ENCODE data around the gene NRP1. TPM values are rescaled to one million over a fixed set of nuclear protein-coding genes. Genes with fewer than 3 reads are reported as not detected.
"Not testable (repeated sequence)": the region's sequence is repeated elsewhere in the genome, so short reads cannot be mapped to it uniquely, and the experiment has no call there.

The NRP1 gene
- 91.9 TPM for total RNA-seq

DNA sequence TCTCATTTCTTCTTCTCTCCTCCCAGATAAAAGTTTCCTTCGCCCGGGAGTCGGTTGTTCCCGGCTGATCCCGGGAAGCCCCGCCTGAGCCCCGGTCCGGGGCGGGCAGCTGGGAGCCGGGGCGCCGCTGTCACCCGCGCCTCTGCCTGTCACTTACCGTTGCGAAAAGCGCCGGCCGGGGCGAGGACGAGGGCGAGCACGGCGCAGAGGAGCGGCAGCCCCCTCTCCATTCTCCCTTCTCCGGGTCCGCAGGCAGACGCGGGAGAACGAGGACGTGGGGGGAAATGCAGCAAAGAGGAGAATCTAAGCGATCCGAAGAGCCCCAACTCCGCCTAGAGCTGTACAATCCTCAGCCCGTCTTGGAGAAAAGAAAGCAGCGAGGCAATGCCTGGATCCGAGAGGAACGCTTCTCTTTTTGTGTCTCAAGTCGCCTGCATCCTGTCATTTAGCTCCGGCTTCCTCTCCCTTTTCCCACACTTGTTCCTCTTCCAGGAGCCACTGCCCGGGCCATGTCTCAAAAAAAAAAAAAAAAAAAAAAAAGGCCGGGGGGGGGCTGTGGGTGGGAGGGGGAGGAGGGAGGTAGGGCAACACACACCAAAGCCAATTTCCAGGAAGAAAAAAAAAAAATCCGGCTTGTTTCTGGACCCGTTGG, at the start of gene NRP1:
Gene NRP1, minus strand, starts transcription at position 515 of the 652 bp plus-strand sequence. Its CDS starts 285 bp downstream, at position 230.
- no peak for DNase-seq

DNA sequence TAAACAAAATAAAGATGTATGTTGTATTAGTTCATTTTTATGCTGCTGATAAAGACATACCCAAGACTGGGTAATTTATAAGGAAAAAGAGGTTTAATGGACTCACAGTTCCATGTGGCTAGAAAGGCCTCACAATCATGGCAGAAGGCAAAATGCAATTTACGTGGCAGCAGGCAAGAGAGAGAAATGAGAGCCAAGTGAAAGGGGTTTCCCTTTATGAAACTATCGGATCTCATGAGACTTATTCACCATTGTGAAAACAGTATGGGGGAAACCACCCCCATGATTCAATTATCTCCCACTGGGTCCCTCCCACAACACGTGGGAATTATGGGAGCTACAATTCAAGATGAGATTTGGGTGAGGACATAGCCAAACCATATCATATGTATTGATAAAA, 49.7 kb upstream of the NRP1 start:
- not testable (repeated sequence) for DNase-seq

DNA sequence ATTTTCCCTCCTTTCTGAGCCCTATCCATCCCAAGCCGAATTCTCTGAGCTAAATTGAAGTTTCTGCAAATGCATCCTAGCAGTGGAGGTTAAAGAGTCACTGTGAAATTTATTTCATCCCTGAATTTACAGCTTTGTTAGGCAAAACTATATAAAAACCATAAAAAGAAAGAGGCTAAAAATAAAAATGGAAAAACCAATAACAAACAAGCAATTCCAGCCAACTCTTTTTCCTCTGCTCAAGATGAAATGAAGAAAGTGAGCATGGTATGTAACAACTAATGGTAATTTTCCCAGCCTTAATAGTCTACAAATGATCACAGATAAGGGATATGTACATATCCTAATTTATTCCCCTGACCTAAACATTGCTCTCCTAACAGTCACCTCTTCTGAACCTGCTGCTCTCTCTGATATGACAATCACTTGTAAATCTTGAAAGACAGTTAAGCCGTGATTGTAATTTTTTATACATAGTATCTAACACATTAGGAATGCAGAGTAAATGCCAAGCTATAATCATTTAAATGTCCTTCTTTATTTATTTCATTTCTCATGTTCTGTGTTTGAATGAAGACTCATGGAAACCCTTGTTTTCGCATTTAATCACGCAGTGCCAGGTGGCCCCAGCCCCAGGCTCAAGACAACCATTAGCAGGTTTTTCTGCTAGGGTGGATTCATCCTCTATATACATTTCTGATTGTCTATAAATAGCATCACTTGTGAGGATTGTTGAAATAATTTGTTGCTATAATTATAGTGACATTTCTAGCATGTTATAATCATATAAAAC, 48.6 kb upstream of the NRP1 start:
- no peak for DNase-seq

DNA sequence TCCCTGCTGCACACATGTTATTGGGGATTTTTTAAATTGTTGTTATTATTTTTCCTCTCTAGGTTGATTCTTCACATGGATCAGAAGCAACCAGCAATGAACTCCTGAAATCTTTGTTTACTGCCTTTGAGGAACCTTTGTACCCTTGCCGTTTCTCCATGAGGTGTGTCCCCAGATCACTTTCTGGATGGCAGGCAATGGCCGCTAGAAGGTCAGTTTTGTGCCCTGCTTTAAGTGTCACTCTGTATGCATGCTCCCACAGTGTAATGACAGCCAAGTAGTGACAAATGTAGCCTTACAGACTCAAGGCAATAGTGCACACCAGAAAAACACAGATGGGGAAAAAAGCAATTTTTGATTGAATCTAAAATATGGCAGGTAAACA, 47.7 kb upstream of the NRP1 start:
- DNase-seq: no peak

DNA sequence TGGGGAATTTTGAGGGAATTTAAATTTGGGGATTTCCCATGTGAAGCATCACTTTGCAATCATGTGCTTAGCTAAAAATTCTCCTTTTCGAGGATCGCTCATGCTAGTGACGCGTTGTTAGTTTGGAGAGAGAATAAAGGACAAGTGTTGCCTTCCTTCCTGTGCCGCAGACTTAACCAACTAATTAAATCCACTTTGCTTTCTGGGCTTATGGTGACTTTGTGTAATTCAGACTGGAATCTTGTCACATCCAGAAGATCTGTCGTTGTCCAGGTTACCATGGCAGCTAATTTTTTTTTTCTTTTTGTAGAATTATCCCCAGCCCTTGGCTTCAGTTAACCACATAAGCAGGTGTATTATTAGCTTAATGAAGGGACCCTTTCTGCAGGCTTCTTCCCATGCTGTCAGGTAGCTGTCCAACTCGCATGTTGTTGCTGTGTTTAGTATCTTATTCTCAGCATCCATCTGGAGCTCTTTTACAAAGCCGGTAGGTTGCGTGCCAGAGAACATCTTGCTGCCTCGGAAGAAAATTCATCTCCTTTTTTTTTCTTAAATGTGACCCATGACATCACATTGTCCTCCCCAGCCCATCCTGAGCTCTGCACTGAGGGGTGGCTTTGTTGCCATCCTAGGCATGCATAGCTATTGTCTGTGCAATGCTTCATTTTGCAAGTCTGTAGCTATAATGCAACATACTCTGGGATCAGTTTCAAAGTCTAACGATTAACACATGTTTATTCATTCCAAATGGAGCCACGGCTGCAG, 47.2 kb upstream of the NRP1 start:
- DNase-seq: no peak

DNA sequence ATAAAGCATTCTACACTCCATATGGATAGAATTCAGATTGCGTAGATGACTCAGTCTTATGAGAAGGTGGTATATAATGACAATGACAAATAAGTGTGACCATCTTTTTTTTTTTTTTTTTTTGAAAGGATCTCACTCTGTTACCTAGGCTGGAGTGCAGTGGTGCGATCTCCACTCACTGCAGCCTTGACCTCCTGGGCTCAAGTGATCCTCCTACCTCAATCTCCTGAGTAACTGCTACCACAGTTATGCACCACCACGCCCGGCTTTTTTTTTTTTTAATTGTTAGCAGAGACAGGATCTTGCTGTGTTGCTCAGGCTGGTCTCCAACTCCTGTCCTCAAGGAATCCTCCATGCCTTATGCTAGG, 43.2 kb upstream of the NRP1 start:
- no peak for DNase-seq

DNA sequence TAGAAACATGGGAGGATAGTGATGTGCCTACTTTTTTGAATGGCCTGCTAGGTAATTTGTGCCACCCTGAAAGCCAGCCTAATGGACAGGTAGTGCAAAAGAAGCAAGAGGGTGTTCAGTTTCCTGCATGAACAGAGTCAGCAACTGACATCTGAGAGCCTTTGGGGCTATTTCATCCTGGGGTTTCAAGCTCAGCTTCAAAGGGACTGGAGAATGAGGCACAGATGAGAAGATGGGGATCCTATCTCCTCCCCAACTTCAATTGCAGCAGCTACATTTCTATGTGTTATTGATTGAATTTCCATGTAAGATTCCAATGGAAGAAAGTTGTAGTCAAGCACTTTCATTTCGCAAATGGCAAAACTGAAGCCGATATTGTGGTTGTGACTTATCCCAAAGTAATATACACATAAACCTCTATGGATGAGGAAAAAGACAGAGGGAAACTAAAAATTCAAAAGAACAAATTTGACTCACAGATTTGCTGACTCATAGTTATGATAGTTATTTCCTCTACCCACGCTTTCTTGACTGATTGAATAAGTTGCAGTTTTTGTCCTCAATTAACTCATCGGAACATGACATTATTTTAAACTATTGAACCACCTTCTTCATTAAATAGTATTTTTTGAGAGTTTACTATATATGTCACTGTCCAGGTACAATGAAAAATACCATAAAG, 42.6 kb upstream of the NRP1 start:
- DNase-seq: no peak

DNA sequence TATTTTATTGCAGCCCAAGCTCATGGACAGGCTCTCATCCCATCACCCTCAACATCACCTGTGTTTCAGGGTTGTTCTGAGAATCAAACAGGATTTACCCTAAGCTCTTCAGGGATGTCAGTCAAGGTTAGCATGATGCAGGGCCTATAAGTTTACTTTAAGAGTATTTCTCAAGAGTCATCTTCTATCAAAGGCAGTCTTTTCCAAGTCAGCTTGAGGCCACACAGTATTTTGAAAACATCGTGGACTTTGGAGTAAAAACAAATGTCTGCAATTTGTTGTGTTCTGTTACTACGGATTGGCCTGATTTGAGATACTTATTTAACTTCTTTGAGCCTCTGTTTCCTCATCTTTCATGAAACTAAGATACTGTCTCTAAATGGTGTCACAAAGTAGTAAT, 42.0 kb upstream of the NRP1 start:
- DNase-seq: no peak

DNA sequence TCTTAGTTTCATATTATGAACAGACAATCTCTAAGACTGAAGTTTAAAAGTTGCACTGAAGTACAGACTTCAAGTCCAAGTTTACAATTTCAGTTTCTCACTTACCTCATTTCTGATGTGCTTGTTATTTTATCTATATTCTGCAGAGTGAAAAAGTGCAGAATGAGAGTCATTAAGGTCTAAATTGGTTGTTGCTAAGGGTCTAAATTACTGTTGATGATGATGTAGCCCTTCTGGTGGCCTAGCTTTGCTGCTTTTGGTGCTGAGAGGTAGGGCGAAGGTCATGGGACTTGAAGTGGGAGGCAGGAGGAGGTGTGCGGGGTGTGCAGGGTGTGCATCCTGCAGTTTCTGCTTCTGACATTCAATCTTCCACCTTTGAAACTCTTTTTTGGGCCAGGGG, 38.8 kb upstream of the NRP1 start:
- no peak for DNase-seq

DNA sequence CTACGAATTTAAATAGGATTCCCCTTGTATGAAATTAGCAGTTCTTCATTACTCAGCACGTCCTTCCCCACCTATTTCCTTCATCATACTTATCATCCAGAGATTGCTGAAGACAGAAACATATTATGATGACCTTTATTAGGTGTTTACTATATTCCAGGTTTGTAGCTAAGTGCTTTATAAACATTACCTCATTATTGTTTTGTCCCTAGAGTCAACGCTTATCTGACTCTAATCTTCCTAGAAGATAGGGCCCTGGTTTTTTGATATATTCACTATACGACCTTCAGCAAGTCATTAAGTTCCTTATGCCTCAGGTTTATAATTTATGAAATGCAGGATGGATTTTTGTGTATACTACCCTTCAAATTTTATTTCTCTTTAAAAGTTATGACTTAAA, 36.8 kb upstream of the NRP1 start:
- DNase-seq: no peak

DNA sequence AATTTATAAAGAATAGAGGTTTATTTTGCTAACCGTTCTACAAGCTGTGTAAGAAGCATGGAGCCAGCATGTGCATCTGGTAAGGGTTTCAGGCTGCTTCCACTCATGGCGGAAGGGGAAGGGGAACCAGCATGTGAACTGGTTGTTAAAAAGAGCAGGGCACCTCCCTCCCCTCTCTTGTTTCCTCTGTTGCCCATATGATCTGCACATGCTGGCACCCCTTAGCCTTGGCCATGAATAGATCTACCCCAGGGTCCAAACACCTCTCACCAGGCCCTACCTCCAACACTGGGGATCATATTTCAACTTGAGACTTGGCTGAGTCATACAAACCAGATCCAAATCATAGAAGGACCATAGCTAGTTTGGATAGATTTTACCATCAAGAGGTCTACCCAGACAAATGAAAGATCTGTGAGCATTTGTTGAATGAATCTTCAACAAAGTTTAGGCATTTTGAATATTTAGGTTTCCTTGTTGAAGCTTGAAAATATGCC, 36.0 kb upstream of the NRP1 start:
- no peak for DNase-seq

DNA sequence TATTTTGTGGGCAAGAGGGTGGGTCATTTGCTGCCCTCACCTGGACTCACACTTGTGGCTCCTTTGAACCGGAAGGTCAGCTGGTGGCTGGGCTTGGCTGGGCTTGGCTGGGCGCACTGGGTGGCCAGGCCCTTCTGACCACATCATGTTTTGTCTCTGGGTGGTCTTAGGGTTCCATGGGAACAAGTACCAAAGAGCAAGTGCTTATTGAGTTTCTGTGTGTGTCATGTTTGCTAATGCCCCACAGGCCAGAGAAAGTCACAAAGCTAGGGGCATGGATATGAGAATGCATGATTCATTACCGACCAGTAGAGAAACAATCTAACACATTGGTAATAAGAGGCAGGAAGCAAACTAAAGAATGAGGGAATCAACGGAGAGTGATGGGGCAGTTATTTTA, 33.6 kb upstream of the NRP1 start:
- DNase-seq: no peak

DNA sequence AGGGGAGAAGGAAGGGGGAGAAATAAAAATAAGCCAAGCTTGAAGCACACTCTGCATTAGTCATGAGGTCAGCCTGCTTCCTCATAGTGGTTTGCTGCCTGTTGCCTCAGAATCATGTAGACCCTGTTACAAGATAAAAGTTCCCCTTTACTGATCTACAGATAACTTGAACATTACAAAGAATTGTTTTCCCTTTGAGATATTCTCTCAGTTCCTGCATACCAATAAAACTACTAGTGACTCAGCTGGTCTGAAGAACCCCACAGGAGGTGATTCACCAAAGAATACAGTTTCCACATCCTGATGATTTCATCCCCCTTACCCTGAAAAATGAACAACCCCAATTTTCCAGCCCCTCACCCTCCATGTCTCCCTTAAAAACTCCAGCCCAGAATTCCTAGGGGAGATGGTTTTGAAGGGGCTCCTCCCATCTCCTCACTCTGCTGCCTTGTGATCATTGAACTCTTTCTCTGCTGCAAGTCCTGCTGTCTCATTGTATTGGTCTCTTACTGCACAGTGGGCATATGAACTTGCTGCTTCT, 31.5 kb upstream of the NRP1 start:
- no peak for DNase-seq

DNA sequence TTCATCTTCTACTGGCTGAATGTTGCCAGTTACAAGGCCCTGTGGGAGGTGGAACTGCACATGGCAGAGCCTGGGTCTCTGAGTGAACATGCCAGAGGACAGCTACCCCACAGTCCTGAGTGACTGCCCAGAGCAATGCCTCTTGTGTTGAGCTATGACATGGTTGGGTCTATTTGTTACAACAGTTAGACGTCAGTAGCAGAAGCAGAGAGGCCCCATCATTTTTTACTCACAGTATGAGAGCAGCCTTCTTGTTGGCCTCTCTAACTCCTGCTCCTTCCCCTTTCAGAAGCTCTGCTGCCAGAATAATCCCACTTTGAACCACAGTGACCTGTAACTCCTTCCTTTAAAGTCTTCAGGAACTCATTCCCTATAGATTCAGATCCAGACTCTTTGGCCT, 30.8 kb upstream of the NRP1 start:
- DNase-seq: no peak

DNA sequence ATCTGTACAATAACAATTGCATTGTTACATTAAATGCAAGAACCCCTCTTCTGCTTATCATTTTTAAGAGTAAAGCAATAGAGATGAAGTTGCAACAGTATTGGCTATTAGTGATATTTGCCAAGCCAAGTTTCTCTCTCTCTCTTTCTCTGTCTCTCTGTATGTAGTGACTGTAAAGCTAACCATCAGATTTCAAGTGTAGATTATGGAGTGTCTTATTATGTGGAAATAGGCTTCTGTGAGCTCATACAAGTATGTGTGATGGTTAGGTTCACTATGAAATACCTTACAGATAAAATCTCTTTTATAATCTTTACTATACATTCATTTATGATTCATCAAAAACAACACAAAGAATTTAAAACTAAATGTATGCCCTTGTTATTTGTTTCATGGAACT, 28.6 kb upstream of the NRP1 start:
- no peak for DNase-seq

DNA sequence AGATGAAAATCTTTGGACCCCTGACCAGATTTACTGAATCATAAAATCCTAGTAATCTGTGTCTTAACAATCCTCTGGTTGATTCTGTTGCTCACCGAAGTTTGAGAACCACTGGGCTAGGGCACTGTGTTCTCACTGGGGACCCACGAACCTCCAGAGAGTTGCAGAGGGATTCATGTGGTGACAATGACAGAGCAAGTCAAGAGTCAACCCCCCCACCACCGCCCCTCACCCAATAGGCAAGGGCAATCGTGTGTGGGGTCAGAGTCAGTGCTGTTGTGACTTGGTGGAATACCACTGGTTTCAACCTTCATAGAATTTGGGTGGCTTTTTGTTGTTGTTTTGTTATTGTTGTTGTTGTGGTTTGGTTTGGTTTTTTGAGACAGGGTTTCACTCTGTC, 23.5 kb upstream of the NRP1 start:
- no peak for DNase-seq

DNA sequence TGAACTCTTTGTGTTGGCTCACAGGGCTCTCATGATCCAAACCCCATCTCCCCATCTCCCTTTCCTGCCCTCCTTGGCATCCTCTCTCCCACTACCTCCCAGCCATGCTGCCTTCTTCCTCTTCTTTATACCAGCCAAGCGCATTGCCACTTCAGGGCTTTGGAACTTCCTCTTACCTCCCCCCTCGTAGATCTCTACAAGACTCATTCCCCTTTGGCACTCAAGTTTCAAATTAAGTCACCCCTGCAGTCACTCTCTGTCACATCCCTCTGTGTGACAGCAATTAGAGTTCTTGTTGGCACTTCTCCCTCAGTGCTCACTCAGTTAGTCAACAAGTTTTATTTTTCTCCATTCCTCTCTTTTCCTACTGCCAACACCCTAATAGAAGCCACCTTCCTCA, 20.8 kb upstream of the NRP1 start:
- DNase-seq: no peak

DNA sequence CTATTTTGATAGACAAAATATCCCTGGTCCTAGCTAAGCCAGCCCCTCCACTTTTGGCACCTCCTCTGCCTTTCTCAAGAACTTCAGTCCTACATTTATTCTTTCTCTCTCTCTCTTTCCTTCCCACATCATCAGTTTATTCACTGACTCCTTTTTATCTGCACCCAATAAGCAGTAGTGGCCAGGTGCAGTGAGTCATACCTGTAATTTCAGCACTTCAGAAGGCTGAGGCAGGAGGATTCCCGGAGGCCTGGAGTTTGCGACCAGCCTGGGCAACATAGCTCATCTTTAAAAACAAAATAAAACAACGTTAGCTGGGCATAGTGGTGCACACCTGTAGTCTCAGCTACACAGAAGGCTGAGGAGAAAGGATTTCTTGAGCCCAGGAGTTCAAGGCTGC, 19.4 kb upstream of the NRP1 start:
- no peak for DNase-seq

DNA sequence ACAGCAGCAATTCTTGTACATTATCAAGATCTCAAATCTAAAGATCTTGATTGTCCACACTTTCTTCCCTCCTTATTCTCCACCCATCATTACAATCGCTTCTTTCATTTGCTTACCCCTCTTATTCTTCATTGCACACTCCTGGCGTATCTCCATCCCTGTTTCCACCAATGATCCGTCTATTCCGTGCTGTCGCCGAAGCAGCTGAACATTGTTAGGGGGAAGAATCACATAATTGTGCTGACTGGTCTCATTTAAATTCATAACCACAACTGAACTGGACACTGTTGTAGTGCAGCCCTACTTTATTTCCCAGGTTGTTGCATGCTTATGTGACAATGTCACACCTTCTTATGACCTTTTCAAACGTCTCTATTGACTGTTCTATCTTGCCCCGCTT, 18.9 kb upstream of the NRP1 start:
- DNase-seq: no peak

DNA sequence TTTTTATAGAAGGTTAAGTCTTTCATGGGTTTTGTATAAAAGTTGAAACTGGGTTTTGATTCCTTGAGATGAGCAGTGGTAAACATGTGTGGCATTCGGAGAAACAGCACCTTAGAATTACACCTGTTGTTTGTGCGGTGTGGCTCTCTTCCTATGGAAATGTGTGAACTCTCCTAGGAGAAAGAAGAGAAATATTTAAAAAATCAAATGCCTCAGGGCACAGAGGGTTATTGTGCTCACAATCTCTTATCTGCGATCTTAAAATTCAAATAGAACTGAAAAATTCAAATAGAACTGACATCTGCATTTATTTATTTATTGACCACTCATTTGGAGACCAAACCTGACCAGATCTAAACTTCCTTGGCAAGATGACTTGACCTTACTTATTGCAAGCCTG, 18.1 kb upstream of the NRP1 start:
- DNase-seq: no peak

DNA sequence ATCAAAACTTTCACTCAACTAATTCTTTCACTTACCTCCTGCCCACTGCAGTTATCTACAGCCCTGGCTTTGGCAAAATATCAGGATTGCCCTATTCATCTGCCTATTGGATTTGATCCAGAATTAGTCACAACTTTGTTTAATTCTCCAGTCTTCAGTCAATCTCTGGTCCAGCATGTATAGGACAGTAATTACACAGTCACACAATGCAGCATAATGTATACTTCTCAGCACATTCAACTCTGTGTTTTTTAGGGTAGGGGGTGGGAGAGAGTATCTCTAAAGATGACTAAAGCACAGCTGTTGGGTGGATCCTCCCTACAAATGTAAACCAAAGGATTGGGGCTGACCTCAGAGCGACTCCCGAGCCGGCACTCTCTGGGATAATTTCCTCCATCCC, 17.7 kb upstream of the NRP1 start:
- no peak for DNase-seq

DNA sequence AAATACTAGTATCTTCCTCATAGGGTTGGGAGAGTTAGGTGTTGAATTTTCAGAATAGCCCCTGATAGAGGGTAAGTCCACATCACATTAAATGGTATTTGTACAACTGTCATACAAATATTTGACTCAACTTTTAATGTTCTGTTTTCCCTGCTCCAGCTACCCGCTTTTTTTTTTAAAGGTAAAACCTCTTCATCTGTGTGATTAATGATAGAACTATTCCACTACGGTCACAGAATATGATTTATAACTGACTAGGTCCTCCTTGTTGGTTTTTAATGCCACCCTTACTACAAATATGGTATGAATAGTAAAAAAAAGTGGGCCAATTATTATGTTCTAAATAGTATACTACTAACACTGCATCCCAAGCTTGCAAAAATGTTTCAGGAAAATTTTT, 15.6 kb upstream of the NRP1 start:
- no peak for DNase-seq

DNA sequence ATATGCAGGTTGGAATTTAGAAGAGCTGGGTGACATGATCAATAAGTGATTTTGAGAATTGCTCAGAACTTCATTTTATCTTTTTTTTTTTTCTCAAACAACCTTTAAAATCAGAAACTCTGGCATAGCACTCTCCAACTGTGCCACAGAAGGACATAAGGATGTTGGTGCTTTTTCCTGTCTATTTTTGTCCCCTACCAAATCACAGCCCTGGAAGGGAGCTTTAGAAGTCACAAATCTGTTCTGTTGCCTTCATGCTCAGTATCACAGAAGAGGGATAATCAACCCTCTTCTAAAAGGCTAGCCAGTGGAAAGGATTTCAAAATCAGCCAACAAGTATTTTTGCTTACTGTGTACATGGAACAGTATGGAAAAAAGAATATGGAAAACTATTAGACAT, 14.8 kb upstream of the NRP1 start:
- DNase-seq: no peak

Data from occipital lobe (tissue), 2 donors.